Neural progenitor cell (in vitro differentiated cells): ENCODE results near the gene NDE1.

Experiments
- CTCF ChIP-seq: fragments of 200-600 bp; sonication (generic); IDR thresholded peaks from 2 replicates; pipeline ENCODE4 v1.5.1; 2017; ENCODE audit warnings: antibody characterized with exemption, mild to moderate bottlenecking
- EZH2 ChIP-seq: fragments of 200-600 bp; sonication (generic); IDR thresholded peaks from 2 replicates; pipeline ENCODE4 v1.6.1; 2017; ENCODE audit warnings: antibody characterized with exemption, mild to moderate bottlenecking, moderate library complexity

GRCh38 chr16:15631730-15632409 lies 18.2 kb upstream of the NDE1 start:
- TF ChIP-seq EZH2 (no peak), CTCF (no peak)
